ENCODE data around the gene JARID2. TPM values are rescaled to one million over a fixed set of nuclear protein-coding genes. Genes with fewer than 3 reads are reported as not detected.

The JARID2 gene
- total RNA-seq, 2 donors from 2014 or later, result 8.3 to 12.8 TPM

DNA sequence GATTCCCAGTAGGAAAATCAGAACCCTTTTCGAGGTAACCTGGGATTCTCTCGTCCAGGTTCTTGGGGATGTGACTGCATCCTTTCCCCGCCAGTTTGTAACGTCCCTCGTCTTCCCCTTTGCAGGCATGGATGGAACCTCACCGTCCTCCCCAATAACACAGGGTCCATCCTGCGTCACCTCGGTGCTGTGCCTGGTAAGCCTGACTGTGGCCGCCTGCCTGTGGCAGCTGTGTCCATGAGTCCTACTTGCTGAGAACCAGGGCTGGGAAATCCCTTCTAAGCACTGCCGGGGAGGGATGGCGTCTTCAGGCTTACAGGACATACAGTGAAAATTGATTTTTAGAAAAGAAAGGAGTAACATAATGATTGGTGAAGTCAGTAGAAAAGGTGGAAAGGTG is 261.4 kb downstream of the JARID2 start:
- Histone ChIP-seq H3K9me3 (no peaks in the 10 kb centered on the region), H3K27ac (no peak overlapping the region), H3K4me3 (no peak overlapping the region), H3K36me3 (no peaks in the 10 kb centered on the region), H3K4me1 (ENCODE audit: control insufficient read depth in 1 of 2, low read depth in 2 of 2) (peaks cover 10 to 30% of the 10 kb centered on the region in 2 donors), H3K27me3 (replicated peaks; ENCODE audit: insufficient read depth) (no peaks in the 10 kb centered on the region)
- TF ChIP-seq, protein P1, sequence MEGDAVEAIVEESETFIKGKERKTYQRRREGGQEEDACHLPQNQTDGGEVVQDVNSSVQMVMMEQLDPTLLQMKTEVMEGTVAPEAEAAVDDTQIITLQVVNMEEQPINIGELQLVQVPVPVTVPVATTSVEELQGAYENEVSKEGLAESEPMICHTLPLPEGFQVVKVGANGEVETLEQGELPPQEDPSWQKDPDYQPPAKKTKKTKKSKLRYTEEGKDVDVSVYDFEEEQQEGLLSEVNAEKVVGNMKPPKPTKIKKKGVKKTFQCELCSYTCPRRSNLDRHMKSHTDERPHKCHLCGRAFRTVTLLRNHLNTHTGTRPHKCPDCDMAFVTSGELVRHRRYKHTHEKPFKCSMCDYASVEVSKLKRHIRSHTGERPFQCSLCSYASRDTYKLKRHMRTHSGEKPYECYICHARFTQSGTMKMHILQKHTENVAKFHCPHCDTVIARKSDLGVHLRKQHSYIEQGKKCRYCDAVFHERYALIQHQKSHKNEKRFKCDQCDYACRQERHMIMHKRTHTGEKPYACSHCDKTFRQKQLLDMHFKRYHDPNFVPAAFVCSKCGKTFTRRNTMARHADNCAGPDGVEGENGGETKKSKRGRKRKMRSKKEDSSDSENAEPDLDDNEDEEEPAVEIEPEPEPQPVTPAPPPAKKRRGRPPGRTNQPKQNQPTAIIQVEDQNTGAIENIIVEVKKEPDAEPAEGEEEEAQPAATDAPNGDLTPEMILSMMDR (IDR thresholded peaks at IDR 0.05), result no peak
- DNase-seq (ENCODE audit: low spot score), result no peak
- no peak for ATAC-seq (ENCODE audit: insufficient number of reproducible peaks, low FRiP score, low read depth)

DNA sequence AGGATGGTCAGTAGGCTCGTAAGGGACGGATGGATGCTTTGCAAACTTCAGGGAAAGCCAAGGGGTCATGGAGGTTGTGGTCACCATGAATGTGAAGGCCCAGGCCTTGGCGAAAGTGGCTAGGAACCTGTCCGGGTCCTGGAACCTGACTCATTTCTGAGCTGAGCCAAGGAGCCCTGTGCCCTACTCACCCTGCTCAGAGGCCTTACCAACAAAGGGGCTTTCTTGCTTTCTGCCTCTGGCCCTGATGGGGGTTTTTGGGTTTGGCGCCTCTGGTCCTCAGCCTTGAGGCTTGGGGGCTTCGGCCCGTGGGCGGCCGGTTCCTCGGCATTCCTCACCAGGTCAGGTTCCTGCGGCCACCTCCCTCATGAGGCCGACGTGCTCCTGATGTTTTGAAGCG is 261.9 kb downstream of the JARID2 start:
- Histone ChIP-seq H3K4me1 (ENCODE audit: control insufficient read depth in 1 of 2, low read depth in 2 of 2) (peaks cover 10 to 24% of the 10 kb centered on the region in 2 donors), H3K36me3 (peaks cover under 1% of the 10 kb centered on the region), H3K27me3 (replicated peaks; ENCODE audit: insufficient read depth) (no peaks in the 10 kb centered on the region), H3K27ac (no peak overlapping the region), H3K9me3 (no peaks in the 10 kb centered on the region), H3K4me3 (no peak overlapping the region)
- TF ChIP-seq, protein P1 (IDR thresholded peaks at IDR 0.05), result no peak
- DNase-seq (ENCODE audit: low spot score) (no peak), ATAC-seq (ENCODE audit: insufficient number of reproducible peaks, low FRiP score, low read depth) (no peak)

DNA sequence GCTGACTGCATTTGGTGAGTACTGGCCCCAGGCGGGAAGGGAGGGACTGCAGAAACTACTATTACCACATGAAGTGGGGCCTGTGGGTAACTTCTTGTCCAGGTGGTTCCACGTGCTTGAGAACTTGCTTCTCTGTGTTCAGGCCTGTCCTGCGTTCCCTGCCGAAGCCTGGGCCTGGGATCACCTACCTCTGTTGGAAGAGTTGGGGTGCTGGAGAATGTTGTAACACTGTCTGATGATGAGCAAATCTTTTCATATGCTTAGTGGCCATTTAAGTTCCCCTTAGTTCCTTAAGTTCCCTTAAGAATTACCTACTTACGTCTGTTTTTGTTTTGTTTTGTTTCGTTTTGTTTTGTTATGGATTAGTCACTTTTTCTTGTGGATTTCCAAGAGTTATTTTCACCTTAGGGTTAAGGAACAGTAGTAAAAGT is 262.6 kb downstream of the JARID2 start:
- TF ChIP-seq, protein P1 (IDR thresholded peaks at IDR 0.05), result no peak
- H3K36me3 ChIP-seq, result peaks cover 6% of the 10 kb centered on the region
- H3K27me3 ChIP-seq (replicated peaks; ENCODE audit: insufficient read depth), result no peaks in the 10 kb centered on the region
- H3K27ac ChIP-seq, result no peak overlapping the region
- ATAC-seq (ENCODE audit: insufficient number of reproducible peaks, low FRiP score, low read depth), result no peak
- no peaks in the 10 kb centered on the region for H3K9me3 ChIP-seq
- DNase-seq (ENCODE audit: low spot score), result no peak
- H3K4me3 ChIP-seq, result no peak overlapping the region
- peaks cover 10 to 22% of the 10 kb centered on the region in 2 donors for H3K4me1 ChIP-seq (ENCODE audit: control insufficient read depth in 1 of 2, low read depth in 2 of 2)

DNA sequence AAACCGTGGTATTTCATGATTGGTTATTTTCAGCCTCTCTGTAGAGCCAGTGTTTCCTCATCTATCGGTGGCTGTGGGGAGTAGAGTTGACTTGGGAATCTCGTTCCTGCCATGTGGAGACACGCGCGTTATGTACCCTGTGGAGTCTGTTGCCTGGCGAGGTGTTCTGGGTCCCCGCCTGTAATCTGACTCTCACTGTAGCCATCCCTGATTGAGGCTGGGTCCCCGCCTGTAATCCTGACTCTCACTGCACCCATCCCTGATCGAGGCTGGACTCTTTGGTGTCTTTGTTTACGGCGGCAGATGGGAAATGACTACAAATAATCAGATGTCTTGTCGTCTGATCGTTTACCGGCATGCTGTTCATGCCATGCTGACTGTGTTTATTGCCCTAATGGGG is 263.1 kb downstream of the JARID2 start:
- no peak for ATAC-seq (ENCODE audit: insufficient number of reproducible peaks, low FRiP score, low read depth)
- TF ChIP-seq, protein P1 (IDR thresholded peaks at IDR 0.05), result no peak
- Histone ChIP-seq H3K27me3 (replicated peaks; ENCODE audit: insufficient read depth) (no peaks in the 10 kb centered on the region), H3K9me3 (no peaks in the 10 kb centered on the region), H3K36me3 (peaks cover 6% of the 10 kb centered on the region), H3K4me1 (ENCODE audit: control insufficient read depth in 1 of 2, low read depth in 2 of 2) (peaks cover 10 to 20% of the 10 kb centered on the region in 2 donors), H3K4me3 (no peak overlapping the region), H3K27ac (no peak overlapping the region)
- no peak for DNase-seq (ENCODE audit: low spot score)

DNA sequence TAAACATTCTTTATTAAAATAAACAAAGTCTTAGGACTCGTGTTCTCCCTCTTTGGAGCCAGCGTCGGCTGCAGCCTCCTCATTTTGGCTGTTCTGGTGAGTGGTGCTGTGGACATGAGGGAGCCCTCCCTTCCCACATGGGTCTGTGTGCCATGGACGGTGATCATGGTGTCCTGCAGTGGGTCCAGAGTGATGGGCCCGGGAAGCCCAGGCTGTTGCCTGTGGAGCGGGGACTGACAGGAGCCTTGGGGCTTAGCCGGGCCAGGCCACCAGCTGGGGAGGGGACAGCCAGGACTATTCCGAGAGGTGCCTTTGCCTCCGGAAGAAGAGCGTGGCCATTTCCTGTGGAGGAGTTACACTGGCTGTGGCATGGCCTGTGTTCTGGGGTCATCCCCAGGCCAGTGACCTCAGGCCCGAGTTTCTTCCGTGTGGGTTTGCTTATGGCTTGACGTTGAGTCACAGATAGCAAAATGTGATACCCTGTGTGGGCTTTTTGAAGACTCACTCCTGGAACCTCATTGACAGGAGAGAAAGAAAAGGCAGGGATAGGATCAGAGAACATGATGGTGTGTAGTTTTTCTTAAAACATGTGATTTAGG is 263.6 kb downstream of the JARID2 start:
- TF ChIP-seq, protein P1 (IDR thresholded peaks at IDR 0.05), result no peak
- H3K27me3 ChIP-seq (replicated peaks; ENCODE audit: insufficient read depth), result no peaks in the 10 kb centered on the region
- peaks cover 9% of the 10 kb centered on the region for H3K36me3 ChIP-seq
- no peaks in the 10 kb centered on the region for H3K9me3 ChIP-seq
- DNase-seq (ENCODE audit: low spot score) (no peak), ATAC-seq (ENCODE audit: insufficient number of reproducible peaks, low FRiP score, low read depth) (no peak)
- H3K4me1 ChIP-seq (ENCODE audit: control insufficient read depth in 1 of 2, low read depth in 2 of 2), result peaks cover 8 to 15% of the 10 kb centered on the region in 2 donors
- H3K27ac ChIP-seq, result no peak overlapping the region
- no peak overlapping the region for H3K4me3 ChIP-seq

Measured in thoracic aorta (tissue), 2 donors.